Measurements from ENCODE around the gene TRAF3.

GRCh38 chr14:102947321-102948103, 170.3 kb downstream of the TRAF3 start:
- no peak for TF ChIP-seq POLR2AphosphoS5 (IDR thresholded peaks at IDR 0.05; ENCODE audit: low read depth)
- no peak for TF ChIP-seq CTCF (IDR thresholded peaks at IDR 0.05; ENCODE audit: insufficient read depth, low read length)
- TF ChIP-seq REST (IDR thresholded peaks at IDR 0.05; ENCODE audit: insufficient replicate concordance, low read depth) = no peak
- no peak for TF ChIP-seq GABPA (IDR thresholded peaks at IDR 0.05; ENCODE audit: low read depth)
- no peak for TF ChIP-seq SPI1 (IDR thresholded peaks at IDR 0.05; ENCODE audit: borderline replicate concordance, low read depth)

All from HL-60 (cell line).